Nephron (organoid): Measurements from ENCODE around the gene MPO.

Experiments
- H3K27ac Mint-ChIP-seq, 3 experiments: 2 replicates each; pipeline ENCODE4 v1.8.0; 2020; ENCODE audit warnings: mixed read lengths in 3 of 3, mild to moderate bottlenecking in 2 of 3, moderate library complexity in 1 of 3
- H3K27me3 Mint-ChIP-seq: 2 replicates; pipeline ENCODE4 v1.8.0; 2021; ENCODE audit warnings: low read depth, mild to moderate bottlenecking, moderate library complexity, mixed read lengths
- H3K36me3 Mint-ChIP-seq: 2 replicates; pipeline ENCODE4 v1.8.0; 2020; ENCODE audit warnings: low read depth, mixed read lengths
- H3K4me1 Mint-ChIP-seq: 2 replicates; pipeline ENCODE4 v1.8.0; 2020; ENCODE audit warnings: mixed read lengths
- H3K4me3 Mint-ChIP-seq, 3 experiments: 2 replicates each; pipeline ENCODE4 v1.8.0; 2020; ENCODE audit warnings: mild to moderate bottlenecking in 3 of 3, mixed read lengths in 3 of 3, moderate library complexity in 2 of 3
- H3K9me3 Mint-ChIP-seq: 2 replicates; pipeline ENCODE4 v1.8.0; 2020; ENCODE audit warnings: mixed read lengths
- TF ChIP-seq, protein P1 (sequence below), 3 experiments: fragments of 200-600 bp; sonication (generic); IDR thresholded peaks; one replicate each; pipeline ENCODE4 v1.5.0; 2021; ENCODE audit warnings: antibody characterized with exemption in 3 of 3; ENCODE audit not compliant: unreplicated experiment in 3 of 3

MPO gene

DNA sequence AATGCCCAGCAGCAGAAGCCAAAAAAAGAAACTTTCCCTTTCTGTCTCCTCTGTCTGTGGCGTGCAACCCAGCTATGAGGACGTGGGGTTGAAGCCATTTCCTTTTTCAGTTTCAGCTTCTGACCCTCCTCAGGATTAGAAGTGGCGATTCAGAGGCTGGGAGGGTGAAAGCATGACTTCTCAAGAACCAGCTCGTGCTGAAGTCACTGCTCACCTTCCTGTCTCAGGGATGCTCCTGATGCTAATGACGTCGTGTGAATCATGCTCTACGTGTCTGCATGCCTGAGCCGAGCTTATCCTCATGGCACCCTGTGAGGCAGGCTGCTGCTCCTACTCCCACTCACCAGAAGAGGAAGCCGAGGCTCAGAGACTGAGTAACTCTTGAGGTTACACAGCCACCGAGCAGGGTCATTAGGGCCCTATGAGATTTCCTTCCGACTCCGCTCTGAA, 48.0 kb downstream of the MPO start:
- no peaks in the 10 kb centered on the region for H3K9me3 Mint-ChIP-seq
- no peaks in the 10 kb centered on the region for H3K36me3 Mint-ChIP-seq
- H3K27ac Mint-ChIP-seq = no peak overlapping the region
- peaks cover 6% of the 10 kb centered on the region for H3K4me1 Mint-ChIP-seq
- H3K27me3 Mint-ChIP-seq = peaks cover 71% of the 10 kb centered on the region
- TF ChIP-seq, protein P1, sequence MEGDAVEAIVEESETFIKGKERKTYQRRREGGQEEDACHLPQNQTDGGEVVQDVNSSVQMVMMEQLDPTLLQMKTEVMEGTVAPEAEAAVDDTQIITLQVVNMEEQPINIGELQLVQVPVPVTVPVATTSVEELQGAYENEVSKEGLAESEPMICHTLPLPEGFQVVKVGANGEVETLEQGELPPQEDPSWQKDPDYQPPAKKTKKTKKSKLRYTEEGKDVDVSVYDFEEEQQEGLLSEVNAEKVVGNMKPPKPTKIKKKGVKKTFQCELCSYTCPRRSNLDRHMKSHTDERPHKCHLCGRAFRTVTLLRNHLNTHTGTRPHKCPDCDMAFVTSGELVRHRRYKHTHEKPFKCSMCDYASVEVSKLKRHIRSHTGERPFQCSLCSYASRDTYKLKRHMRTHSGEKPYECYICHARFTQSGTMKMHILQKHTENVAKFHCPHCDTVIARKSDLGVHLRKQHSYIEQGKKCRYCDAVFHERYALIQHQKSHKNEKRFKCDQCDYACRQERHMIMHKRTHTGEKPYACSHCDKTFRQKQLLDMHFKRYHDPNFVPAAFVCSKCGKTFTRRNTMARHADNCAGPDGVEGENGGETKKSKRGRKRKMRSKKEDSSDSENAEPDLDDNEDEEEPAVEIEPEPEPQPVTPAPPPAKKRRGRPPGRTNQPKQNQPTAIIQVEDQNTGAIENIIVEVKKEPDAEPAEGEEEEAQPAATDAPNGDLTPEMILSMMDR (IDR thresholded peaks at IDR 0.05; ENCODE audit: unreplicated experiment in 3 of 3) = no peak
- no peak overlapping the region for H3K4me3 Mint-ChIP-seq

DNA sequence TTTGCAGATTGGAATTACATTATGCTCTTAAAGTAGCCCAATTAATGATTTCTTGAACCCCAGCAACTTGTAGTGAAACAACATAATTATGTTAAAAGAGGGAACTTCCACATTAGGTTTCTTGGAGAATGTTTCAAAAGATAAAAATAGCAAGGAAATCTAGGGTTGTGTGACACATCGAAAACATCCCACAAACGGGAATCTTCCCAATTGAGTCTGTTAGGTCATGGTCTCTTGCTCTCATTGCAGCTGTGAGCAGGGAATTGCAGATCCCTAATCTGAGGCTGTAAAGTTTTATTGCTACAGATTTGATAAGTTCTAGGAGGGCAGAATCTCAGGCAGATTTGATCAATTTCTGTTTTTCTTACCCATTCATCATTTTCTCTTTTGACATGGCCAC, 49.1 kb downstream of the MPO start:
- Mint-ChIP-seq H3K36me3 (no peaks in the 10 kb centered on the region), H3K27me3 (peaks cover 72% of the 10 kb centered on the region), H3K27ac (peak overlapping the region in 1 of 3 experiments; percentile 48), H3K9me3 (no peaks in the 10 kb centered on the region), H3K4me3 (no peak overlapping the region), H3K4me1 (peaks cover 6% of the 10 kb centered on the region)
- TF ChIP-seq, protein P1 (IDR thresholded peaks at IDR 0.05; ENCODE audit: unreplicated experiment in 3 of 3) = no peak

DNA sequence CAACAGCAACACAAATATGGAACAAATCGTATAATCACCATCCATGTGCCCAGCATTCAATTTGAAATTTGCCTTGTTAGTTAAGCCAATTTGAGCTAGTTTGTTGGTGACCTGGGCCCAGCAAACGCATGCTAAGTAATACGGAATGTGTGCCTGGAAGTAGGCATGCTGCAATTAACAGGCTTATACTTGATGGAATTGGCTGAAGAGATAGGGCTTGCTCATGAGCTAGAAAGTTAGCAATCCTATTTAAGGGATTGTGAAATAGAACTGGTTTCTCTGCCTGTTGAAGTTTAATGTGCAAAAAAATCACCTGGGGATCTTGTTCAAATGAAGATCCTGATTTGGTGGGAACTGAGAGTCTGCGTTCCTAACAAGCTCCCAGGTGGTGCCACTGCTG, 50.9 kb downstream of the MPO start:
- TF ChIP-seq, protein P1 (IDR thresholded peaks at IDR 0.05; ENCODE audit: unreplicated experiment in 3 of 3) = no peak
- Mint-ChIP-seq H3K4me1 (peaks cover 6% of the 10 kb centered on the region), H3K27me3 (peaks cover 60% of the 10 kb centered on the region), H3K27ac (no peak overlapping the region), H3K9me3 (no peaks in the 10 kb centered on the region), H3K4me3 (no peak overlapping the region), H3K36me3 (no peaks in the 10 kb centered on the region)

DNA sequence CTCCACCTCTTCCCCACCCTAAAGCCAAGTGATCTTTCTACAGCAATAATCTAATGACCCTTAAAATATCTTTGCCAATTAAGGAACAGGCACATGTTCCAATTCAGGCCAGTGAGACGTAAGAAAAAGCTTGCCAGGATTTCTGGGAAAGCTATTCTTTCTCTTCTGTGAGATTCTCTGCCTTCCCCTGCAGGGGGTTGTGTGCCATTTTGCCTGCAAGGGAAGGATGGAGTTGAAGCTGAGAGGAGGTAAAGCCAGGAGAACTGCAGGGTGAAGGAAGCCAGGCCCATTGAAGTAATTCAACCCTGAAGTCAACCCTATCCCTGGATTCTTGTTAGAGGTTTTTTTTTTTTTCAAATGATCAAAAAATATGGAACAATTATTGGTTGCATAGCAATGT, 51.4 kb downstream of the MPO start:
- Mint-ChIP-seq H3K4me1 (peaks cover 6% of the 10 kb centered on the region), H3K27ac (no peak overlapping the region), H3K27me3 (peaks cover 60% of the 10 kb centered on the region), H3K36me3 (no peaks in the 10 kb centered on the region), H3K9me3 (no peaks in the 10 kb centered on the region), H3K4me3 (no peak overlapping the region)
- TF ChIP-seq, protein P1 (IDR thresholded peaks at IDR 0.05; ENCODE audit: unreplicated experiment in 3 of 3) = no peak

DNA sequence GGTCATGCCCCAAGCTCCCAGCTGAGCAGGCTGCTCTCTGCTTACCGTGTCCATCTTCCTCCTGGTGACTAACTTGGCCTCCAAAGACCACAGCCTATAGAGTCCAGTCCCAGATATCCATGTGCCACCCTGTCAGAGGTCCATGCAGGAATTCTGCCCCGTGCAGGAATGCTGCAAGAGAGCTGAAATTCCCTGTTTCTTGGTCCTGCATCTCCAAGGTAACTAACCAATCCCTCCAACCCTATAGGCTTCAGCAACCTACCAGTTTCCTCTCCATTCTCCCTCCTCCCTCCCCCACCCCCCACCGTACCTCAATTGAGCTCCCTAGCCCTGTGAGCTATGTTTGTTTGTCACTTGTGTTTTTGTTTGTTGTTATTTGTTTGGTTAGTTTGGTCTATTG, 52.1 kb downstream of the MPO start:
- no peaks in the 10 kb centered on the region for H3K9me3 Mint-ChIP-seq
- no peak overlapping the region for H3K27ac Mint-ChIP-seq
- peaks cover 55% of the 10 kb centered on the region for H3K27me3 Mint-ChIP-seq
- H3K4me1 Mint-ChIP-seq = peaks cover 6% of the 10 kb centered on the region
- TF ChIP-seq, protein P1 (IDR thresholded peaks at IDR 0.05; ENCODE audit: unreplicated experiment in 3 of 3) = no peak
- H3K4me3 Mint-ChIP-seq = no peak overlapping the region
- H3K36me3 Mint-ChIP-seq = no peaks in the 10 kb centered on the region

DNA sequence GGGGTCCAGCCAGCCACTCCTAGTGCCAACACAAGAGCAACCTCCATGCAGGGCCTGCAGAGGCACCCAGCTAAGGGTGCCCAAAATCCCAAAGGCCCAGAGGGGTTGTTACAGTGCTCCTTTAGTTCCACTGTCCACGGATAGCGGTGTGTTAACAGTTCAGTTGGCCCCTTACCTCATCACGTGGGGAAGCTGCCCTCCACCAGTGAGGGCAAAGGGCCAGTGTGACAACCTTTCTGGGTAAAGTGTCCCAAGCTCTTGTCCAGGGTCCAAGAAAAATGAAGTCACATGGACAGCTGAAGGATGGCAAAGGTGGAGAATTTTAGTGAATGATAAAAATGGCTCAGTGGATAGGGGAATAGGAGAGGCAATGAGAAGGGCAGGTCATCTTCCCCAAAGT, 53.0 kb downstream of the MPO start:
- Mint-ChIP-seq H3K27me3 (peaks cover 60% of the 10 kb centered on the region), H3K4me1 (peaks cover 6% of the 10 kb centered on the region), H3K27ac (no peak overlapping the region), H3K36me3 (no peaks in the 10 kb centered on the region), H3K9me3 (no peaks in the 10 kb centered on the region), H3K4me3 (no peak overlapping the region)
- TF ChIP-seq, protein P1 (IDR thresholded peaks at IDR 0.05; ENCODE audit: unreplicated experiment in 3 of 3) = no peak
